Fibroblast of peridontal ligament (primary cell): ENCODE data around the gene FOCAD.
"Not testable (repeated sequence)": the region's sequence is repeated elsewhere in the genome, so short reads cannot be mapped to it uniquely, and the experiment has no call there.

Experiments used
- DNase-seq: peaks from one replicate; pipeline ENCODE4 v3.0.0-alpha.2; 2010; ENCODE audit errors: extremely low read depth

FOCAD gene

DNA sequence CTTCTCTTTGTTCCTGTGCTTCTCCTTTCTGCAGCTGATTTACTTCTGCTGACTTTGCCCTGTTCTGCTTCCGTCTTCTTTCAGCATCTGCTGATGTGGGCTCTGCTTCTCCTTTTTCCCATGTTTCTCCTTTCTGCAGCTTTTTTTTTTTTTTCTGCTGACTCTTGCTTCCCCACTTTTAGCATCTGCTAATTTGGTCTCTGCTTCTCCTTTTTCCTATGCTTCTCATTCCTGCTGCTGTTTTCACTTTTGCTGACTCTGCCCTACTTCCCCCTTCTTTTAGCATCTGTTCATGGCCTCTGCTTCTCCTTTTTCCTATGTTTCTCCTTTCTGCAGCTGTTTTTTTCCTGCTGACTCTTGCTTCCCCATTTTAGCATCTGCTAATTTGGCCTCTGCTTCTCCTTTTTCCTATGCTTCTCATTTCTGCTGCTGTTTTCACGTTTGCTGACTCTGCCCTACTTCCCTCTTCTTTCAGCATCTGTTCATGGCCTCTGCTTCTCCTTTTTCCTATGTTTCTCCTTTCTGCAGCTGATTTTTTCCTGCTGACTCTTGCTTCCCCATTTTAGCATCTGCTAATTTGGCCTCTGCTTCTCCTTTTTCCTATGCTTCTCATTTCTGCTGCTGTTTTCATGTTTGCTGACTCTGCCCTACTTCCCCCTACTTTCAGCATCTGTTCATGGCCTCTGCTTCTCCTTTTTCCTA, 289.3 kb downstream of the FOCAD start:
- DNase-seq = not testable (repeated sequence)

DNA sequence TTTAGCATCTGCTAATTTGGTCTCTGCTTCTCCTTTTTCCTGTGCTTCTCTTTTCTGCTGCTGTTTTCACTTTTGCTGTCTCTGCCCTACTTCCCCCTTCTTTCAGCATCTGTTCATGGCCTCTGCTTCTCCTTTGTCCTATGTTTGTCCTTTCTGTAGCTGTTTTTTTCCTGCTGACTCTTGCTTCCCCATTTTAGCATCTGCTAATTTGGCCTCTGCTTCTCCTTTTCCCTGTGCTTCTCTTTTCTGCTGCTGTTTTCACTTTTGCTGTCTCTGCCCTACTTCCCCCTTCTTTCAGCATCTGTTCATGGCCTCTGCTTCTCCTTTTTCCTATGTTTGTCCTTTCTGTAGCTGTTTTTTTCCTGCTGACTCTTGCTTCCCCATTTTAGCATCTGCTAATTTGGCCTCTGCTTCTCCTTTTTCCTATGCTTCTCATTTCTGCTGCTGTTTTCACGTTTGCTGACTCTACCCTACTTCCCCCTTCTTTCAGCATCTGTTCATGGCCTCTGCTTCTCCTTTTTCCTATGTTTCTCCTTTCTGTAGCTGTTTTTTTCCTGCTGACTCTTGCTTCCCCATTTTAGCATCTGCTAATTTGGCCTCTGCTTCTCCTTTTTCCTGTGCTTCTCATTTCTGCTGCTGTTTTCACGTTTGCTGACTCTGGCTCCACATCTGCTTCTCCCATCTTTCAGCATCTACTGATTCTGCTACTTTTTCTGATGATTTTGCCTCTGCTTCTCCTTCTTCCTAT, 290.3 kb downstream of the FOCAD start:
- not testable (repeated sequence) for DNase-seq

- no peak for DNase-seq
Observed at GRCh38 chr9:20978249-20978648, 294.2 kb downstream of the FOCAD start.

DNA sequence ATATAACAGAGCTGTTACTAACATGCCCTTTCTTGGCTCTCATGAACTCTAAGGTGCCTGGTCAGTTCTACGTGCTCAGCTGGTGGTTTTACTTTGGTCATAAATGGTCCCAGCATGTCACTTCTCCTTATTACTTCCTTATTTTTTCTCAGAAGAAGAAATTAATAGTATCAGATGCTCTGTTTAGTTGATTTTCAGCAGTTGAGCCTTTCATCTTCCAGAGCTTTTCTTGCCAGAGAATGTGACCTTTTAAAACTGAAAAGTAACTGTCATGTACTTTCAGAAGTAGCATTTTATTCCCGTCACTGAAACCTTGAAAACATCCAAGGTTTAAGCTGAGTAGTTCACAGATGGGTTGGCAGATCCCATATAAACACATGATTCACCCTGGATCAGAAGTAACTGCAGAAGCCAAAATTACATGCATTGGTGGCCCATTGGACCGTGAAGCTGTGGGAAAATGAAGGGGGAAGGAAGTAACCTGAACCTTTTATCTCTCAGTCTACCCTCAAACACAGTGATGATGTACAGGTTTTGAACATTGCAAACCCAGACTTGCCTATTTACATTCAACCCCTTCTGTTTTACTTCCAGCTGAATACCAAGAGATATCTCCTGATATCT, 296.9 kb downstream of the FOCAD start:
- DNase-seq = peak; percentile 92

GRCh38 chr9:20981486-20981885, 297.4 kb downstream of the FOCAD start:
- DNase-seq = peak; percentile 99

DNA sequence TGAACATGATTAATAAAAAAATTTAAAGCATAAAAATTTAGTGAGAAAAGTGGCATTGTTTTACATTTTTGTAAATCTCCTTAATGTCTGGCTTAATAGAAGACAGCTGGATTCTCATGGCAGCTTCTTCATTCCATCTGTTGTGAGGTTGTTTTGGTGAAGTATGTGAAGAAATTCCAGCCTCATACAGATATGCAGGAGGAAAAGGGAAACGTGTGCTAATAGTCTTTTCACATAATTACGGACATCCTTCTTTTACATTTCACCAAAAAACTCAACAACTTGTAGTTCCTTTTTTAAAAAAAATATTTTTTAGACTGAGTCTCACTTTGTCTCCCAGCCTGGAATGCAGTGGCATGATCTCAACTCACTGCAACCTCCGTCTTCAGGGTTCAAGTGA, 300.4 kb downstream of the FOCAD start:
- DNase-seq = peak; percentile 54

GRCh38 chr9:20985851-20986600, 302.0 kb downstream of the FOCAD start:
- no peak for DNase-seq

GRCh38 chr9:20987521-20987920, 303.5 kb downstream of the FOCAD start:
- DNase-seq = no peak

GRCh38 chr9:20988061-20988460, 304.0 kb downstream of the FOCAD start:
- no peak for DNase-seq

- peak; percentile 66 for DNase-seq
Observed at GRCh38 chr9:20988671-20989315, 304.7 kb downstream of the FOCAD start.

DNA sequence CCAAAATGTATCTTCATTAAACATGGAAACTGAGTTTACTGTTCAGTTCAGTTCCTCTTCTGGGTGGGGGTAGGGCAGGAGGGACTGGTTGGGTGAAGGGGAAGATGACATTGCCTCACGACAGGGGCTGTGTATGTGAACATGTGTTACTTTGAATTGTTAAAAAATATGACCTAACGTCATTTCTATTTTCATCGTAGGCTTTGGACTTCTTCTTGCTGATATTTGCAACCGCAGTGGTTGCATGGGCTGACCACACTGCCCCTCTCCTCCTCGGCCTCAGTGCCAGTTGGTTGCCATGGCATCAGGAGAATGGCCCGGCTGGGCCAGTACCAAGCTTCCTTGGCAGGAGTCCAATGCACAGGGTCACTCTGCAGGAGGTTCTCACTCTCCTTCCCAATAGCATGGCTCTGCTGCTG, 305.9 kb downstream of the FOCAD start:
- DNase-seq = no peak

DNA sequence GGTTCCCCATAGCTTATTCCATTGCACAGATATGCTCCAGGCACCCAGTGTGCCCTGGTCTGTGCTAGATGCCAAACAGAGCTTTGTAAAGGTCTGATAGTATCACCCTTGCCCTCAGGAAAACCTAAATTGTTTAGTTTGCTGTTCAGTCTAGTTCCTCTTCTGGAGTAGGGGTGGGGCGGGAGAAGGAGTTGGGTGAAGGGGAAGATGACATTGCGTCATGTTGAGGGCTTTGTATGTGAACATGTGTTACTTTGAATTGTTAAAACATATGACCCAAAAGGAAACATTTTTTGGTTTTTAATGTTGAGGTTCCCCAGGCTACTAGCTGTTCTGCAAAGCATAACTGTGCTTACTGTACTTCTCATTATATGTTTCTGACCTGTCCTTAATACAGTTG, 306.8 kb downstream of the FOCAD start:
- DNase-seq = no peak

GRCh38 chr9:20994486-20994885, 310.4 kb downstream of the FOCAD start:
- DNase-seq = peak; percentile 55

DNA sequence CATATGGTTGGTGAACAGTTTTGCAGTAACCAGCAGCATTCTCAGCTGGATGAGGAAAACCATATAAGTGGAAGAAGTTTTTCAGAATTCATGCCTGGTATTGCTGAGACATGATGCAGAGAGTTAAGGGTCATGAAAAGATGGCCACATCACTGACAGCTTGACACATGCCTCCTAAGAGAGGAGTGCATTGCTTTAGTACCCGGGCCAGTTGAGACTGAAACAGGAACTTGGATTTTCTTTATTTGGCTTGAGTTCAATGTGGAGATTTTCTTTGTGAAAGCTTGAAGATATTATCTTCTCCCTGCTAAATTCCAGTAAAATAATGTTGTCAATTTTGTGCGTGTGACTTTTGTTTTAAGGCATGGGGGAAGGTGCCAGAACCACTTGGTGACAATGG, 311.6 kb downstream of the FOCAD start:
- DNase-seq = no peak

GRCh38 chr9:20996809-20997208, 312.8 kb downstream of the FOCAD start:
- DNase-seq = no peak

DNA sequence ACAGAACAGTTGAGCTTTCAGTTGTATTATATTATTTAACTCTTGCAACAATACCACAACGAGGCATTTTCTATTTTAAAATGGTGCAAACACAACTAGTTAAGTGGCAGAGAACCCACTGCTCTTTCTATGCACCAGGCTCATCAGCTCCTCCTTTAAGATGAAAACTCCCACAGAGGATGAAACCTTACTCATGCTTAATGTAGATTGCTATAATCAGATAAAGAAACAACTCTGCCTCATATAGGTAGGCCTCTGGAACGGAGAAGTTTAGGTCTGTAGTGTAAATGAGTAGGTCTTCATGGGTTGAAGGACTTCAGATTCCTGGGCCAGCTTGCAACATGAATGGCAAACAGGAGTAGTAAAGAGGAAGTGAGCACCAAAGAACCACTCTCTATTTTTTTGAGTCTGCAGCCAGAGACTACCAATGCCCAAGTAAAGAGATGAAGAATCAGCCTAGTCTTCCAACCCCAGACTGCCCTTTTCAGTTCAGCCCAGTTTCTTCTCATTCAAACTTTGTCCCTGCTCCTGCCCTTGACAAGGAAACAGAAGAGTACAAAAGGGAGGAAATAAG, 313.5 kb downstream of the FOCAD start:
- no peak for DNase-seq

DNA sequence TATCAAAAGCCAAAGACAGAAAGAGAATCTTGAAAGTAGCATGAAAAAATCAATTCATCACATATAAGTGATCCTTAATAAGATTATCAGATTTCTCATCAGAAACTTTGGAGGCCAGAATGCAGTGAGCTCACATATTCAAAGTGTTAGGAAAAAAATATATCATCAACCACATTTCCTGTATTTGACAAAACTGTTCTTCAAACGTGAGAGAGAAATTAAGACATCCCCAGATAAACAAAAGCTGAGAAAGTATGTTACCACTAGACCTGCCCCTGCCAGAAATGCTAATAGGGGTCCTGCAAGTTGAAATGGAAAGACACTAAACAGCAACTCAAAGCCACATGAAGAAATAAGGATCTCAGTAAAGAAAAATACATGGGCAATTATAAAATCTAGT, 317.5 kb downstream of the FOCAD start:
- no peak for DNase-seq

DNA sequence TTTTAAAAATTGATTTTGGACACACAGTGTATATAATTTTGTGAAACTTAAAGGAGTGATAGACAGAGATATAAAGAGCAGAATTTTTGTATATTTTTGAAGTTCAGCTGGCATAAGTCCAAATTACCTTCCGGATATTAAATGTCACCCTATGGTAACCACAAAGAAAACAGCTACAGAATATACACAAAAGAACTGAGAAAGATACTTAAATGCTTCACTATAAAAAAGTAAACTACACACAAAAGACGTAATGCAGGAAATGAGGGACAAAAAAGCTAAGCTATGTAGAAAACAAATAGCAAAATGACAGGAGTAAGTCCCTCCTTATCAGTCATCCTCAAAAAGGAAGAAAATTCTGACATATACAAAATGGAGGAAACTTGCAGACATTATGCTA, 318.0 kb downstream of the FOCAD start:
- no peak for DNase-seq

GRCh38 chr9:21015129-21015815, 331.2 kb downstream of the FOCAD start:
- peak; percentile 57 for DNase-seq

DNA sequence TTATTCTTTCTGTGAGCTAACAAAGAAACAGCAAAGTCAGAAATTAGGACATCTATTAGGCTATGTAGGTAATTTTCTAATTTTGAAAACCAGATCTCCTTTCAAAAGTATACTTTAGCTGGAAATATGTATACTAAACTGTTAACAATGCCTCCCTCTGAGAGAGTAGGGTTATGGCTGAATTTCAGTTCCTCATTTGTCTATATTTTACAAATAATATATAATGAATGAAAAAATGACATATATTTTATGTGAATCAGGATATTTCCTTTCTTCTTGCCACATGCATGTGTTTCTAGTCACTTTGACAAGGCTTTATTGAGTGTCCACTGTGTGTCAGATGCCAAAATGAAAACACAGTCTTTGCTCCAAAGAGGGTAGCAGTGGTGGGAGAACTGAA, 331.9 kb downstream of the FOCAD start:
- no peak for DNase-seq
